GM18870 (cell line): Measurements from ENCODE around the gene KLHL1.
"Not testable (repeated sequence)": the region's sequence is repeated elsewhere in the genome, so short reads cannot be mapped to it uniquely, and the experiment has no call there.

Experiments
- ATAC-seq: cut with Tn5 transposase; IDR thresholded peaks from one replicate; pipeline ENCODE4 v1.9.1; 2021; ENCODE audit warnings: moderate library complexity; ENCODE audit not compliant: unreplicated experiment

KLHL1 gene, protein sequence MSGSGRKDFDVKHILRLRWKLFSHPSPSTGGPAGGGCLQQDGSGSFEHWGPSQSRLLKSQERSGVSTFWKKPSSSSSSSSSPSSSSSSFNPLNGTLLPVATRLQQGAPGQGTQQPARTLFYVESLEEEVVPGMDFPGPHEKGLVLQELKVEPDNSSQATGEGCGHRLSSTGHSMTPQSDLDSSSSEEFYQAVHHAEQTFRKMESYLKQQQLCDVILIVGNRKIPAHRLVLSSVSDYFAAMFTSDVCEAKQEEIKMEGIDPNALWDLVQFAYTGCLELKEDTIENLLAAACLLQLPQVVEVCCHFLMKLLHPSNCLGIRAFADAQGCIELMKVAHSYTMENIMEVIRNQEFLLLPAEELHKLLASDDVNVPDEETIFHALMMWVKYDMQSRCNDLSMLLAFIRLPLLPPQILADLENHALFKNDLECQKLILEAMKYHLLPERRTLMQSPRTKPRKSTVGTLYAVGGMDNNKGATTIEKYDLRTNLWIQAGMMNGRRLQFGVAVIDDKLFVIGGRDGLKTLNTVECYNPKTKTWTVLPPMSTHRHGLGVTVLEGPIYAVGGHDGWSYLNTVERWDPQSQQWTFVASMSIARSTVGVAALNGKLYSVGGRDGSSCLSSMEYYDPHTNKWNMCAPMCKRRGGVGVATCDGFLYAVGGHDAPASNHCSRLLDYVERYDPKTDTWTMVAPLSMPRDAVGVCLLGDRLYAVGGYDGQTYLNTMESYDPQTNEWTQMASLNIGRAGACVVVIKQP

DNA sequence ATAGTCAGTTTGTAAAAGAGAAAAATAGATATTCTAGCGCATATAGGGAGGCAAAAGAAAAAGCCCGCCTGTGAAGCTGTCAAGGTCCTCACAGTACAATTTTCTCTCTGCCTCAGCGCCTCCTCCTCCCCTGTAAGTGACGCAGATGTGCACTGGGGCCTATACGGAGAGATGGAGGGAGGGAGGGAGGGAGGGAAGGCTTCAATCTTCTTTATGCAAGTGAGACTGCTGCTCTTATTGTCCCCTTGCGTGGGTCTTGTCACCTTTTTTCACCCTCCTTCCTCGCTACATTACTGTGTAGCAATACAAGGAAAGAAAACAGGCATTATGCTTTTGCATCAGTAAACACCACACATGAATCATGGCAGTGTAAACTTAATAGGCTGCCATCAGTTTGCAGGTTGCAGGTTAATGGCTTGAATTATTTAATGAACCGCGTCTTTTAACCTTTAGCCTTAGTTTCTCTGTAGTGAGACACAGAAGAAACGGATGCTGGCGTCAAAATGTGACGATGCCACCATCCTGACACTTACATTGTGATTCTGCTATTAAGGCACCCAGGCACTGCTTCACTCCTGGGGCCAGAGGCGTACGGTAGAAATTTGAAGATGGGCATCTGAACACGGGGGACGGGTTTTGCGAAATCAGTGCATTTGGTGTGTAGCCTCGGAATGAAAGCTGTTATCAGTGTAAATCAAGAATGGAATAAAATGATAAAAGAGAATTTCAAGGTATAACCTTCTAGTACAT is at the start of gene KLHL1:
TSS of gene KLHL1 (minus strand) at position 97 of the 750 bp plus-strand sequence. CDS start 753 bp downstream, outside the sequence.
- no peak for ATAC-seq

DNA sequence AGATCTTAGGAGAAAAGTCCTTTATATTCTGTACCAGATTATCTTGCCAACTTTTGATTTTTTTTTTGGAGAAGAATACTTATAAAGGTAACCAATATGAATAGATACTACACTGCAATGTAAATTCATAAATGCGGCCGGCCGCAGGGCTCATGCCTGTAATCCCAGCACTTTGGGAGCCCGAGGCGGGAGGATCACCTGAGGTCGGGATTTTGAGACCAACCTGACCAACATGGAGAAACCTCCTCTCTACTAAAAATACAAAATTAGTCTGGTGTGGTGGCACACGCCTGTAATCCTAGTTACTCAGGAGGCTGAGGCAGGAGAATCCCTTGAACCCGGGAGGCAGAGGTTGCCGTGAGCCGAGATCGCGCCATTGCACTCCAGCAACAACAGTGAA is 34.4 kb upstream of the KLHL1 start:
- not testable (repeated sequence) for ATAC-seq

DNA sequence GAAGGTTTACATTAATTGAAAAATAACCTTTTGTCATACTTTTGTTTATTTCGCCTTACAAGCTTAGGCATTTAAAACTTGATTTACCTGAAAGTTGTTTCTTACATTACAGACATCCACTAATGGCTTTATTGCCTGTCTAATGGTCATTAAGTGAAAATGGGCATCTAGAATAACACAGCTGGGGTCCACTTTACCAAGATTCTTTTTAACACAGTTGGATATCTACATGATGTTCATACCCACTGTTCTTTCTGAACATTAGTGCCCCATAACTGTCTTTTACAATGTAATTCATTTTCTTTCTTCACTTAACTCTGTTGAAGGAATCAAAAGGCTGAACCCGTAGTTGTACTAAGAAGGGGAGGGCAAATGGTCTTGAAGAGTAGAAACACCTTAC is 19.8 kb upstream of the KLHL1 start:
- ATAC-seq, result no peak

DNA sequence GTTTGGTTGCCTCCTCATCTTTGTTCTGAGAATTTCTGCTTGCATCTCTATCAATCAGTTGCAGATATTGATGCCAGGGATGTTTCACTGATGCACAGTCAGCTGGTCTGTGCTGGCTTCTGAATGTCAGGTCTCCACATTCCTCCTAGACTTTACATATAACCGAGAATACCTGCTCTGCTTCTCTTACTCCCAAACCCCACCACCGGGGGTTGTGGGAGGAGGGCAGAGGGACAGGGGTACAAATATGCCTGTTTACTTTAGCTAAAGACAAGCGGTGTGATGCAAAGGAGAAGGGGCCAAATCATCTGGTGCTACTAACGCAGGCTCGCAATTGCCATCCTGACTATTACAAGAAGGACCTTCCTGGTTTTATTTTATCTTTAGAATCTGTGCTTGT is 17.4 kb upstream of the KLHL1 start:
- no peak for ATAC-seq

DNA sequence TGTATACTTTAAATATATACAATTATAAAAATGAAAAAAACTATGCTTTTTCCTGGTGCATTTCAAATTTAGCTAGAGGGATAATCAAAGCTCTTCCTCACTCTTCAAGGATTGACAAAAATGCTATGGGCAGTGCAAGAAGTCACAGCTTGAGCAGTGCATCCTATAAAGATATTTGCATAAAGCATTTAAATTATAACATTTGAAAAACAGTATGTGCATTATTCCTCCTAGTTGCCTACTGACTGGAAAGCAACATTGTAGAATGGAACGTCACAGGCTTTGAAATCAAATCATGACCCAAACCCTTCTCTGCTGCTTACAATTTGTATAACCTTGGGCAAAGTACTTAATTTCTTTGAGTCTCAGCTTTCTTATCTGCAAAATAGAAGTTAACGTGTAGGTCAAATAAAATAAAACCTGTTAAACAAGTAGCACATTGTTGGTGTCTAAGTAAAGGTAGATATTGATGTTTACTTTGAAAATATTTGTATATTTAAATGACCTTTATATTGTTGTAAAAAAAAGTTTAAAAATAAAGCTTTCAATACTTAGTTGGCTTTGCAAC is 9.2 kb upstream of the KLHL1 start:
- no peak for ATAC-seq

DNA sequence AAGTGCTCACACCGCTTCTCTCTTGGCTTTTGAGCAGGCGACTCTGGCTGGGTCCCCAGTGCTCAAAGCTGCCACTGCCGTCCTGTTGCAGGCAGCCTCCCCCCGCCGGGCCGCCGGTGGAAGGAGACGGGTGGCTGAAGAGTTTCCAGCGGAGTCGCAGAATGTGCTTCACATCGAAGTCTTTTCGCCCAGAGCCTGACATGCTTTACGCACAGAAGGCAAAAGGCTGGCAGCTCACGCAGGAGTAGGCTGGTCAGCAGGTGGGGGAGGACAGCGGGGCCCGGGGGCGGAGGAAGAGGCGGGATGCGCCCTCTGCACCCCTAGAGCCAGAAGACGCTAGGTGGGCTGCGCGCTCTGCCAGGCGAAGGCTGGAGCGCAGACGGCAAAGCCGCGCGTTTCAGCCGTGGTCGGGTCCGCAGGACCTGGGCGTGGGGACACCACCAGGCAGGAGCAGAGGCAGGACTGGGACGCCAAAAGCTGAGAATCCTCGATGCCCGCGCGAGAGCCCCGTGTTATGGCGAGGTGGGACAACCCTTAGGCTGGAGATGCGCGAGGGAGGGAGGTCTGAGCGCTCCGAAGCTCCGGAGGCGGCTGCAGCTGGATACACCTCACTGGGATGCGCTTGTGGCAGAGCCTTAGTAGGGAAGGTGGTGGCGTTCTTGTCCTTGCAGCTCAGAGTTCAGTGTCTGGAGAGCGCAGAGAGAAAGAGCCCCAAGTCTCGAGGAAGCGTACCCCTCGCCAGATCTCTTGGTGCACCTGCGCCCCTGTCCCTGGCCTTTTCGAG is 562 bp downstream of the KLHL1 start, which contains the start of gene ATXN8OS:
TSS of gene ATXN8OS (plus strand) at position 329 of the 784 bp plus-strand sequence.
- ATAC-seq, result no peak

DNA sequence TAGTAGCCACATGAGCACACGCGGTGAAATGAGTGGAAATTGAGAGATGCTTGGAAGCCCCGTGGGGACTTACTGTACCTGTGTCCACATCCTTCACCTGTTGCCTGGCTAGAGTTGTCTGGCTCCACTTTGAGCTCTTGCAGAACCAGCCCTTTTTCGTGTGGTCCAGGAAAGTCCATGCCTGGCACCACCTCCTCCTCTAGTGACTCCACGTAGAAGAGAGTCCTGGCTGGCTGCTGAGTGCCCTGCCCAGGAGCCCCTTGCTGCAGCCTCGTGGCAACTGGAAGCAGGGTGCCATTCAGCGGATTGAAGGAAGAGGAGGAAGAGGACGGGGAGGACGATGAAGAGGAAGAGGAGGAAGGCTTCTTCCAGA is 1.1 kb downstream of the KLHL1 start:
- no peak for ATAC-seq

DNA sequence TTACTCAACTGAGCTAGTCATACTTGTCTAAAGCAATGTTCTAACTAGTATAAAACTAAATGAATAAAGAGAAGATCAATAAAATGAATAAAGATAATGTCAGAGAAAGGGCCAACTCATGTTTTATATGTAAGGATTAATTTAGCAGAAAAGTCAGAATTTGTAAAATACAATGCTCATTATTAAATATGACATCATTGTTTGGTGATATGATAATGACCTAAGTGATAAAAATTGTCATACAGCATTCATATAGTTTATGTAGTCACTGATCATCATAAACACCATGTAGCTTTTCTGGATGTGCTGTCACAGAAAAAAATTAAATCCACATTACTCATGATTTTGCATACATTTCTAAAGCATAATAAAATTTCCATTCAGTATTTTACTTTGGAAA is 3.8 kb downstream of the KLHL1 start:
- no peak for ATAC-seq

DNA sequence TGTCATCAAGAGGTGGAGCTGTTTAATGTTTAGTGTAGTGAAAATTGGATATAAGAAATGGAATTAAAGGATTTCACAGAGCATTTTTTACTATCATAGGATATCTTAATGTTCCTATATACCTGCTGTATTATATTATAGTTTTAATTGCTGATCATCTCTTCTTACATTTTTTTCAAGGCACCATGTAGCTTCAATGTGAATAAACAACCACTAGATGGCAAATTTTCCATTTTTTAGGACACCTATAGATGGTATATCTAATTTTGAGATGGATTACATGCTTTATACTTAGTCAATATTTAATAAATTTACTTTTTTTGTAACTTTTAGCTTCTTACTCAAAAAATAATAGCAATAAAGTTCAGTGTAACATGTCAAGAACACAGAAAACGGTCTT is 9.6 kb downstream of the KLHL1 start:
- no peak for ATAC-seq

DNA sequence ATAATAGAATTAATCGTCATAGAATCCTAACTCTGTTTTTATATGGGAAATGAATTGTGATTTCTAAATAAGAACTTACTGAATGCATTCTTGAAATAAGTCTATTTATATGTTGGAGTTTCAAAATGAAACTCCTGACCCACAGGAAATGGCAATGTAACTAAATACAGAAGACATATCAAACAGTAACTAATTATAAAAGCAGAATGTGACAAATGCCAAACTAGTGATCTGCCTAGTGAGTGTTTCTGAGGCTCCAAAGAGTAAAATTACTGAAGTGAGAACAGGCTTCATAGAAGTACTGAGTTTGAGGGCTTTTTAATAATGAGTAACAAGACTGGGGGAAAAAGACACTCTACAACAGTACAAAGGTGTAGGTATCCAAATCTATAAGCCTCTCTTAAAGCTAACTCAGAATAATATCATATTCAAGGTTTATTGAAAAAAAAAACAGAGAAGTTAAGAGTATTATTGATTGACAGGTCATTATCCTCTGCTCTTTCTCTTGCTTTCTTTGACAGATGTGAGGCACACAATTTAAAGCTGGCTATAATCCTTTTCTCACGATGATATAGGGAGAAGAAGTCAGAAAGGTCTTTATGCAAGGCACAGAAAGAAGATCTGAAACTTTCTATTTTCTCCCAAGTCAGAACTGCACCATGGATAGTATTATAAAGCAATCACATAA is 18.1 kb downstream of the KLHL1 start:
- peak; percentile 69 for ATAC-seq

DNA sequence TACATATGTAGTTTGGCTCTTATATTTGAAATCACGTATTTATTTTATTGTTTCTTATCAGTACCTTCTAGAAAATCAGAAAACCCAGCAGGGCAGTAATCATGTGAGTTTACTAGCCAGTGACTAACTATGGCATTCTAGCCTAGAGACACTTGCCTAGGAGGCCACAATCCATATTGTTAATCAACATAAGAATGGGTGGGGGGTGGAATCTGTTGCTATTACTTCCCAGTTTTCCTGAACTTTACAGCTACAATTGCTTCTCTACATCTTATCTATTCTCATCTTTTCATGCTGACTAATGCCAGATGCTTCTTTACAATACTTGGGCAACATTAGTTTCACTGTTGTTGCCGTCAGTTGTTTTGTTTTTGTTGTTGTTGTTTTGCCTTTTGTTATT is 19.3 kb downstream of the KLHL1 start:
- ATAC-seq, result no peak

DNA sequence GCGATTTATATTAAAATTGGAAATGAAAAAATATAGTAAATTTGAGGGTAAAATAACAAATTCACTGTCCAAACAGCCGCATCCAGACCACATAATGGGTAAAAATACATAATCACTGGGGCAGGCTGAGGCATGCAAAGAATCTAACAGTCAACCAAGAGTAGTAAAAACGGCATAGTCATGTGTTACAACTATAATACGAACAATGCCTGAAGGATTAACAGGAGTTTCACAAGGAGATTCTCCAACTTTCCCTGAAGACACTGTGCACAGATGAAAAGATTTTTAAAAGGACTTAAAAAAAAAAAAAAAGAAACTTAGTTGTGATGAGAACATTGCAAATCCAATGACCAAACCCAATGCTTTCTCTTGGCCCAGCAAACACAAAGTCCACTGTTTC is 21.0 kb downstream of the KLHL1 start:
- ATAC-seq, result no peak

DNA sequence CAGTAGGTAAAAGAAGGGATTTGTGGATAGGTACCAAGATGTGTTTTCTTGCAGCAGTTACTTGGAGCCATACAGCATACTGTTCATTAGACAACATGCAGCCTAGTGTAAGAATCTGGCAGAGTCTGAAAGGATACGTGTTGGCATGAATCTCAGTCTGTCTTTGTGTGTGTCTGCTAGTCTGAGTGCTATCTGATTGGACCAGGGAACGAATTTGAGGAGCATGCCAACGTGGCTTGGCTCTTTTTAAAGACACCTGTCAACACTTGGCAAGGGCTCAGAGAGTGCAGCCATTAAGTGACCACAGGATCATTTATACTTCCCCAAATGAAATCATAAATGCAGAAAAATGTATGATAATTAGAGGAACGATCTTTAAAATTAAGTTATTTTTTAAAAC is 28.2 kb downstream of the KLHL1 start:
- ATAC-seq, result no peak

DNA sequence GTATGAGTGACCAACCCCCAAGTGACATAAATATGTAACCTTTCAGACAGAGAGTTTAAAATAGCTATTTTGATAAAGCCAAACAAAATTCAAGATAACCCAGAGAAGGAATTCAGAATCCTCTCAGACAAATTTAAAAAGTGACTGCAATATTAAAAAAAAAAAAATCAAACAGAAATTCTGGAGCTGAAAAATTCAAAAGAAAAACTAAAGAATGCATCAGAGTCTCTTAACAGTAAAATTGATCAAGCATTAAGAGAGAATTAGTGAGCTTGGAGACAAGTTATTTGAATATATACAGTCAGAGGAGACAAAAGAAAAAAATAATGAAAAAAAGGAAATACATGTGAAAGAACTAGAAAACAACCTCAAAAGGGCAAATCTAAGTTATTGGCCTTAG is 53.7 kb downstream of the KLHL1 start:
- ATAC-seq, result no peak

DNA sequence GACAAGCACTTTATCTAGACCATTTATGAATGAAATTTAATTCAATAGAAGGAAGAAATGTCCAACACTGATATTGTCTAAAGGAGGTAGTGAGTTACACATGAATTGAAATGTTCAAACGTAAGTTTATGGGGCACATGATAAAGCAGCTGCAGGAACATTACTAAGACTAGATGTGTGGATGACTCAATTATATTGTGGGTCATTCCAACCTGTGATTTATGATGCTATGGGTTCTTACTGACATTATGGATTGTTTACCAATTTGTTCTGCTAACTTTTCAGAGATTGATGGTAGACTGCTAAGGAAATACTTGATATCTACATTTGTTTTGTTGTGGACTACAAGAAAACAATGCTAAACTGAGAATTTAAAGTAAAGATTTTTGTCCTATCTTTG is 56.7 kb downstream of the KLHL1 start:
- no peak for ATAC-seq

DNA sequence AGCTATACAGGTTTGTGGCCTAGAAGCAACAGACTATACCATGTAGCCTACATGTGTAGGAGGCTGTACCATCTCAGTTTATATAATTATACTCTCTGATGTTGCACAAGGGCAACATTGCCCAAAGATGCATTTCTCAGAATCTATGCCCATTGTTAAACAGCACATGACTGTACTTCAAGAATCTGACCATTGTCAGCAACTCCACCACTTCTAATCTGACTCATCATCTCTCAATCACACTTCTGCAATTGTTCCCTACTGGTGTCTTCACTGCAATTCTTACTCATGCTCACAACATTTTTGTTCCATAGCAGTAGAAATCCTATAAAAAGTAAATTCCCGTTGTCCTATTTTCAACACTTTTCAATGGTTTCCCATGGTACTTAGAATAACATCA is 64.6 kb downstream of the KLHL1 start:
- ATAC-seq, result peak; percentile 83

DNA sequence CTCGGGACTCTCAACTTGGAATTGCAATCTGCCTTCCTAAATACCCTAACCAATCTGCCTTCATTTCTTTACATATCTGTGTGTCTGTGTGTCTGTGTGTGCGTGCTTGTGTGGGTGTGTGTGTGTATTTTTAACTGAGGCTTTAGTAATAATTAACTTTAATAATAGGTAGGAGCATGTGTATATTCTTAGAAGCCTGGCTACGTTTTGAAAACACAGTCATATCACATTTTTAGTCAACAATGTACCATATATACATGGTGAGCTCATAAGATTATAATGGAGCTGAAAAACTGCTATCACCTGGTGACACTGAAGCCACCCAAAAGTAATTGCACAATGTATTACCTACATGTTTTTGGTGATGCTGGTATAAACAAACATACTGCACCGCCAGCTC is 66.1 kb downstream of the KLHL1 start:
- ATAC-seq, result peak; percentile 54

DNA sequence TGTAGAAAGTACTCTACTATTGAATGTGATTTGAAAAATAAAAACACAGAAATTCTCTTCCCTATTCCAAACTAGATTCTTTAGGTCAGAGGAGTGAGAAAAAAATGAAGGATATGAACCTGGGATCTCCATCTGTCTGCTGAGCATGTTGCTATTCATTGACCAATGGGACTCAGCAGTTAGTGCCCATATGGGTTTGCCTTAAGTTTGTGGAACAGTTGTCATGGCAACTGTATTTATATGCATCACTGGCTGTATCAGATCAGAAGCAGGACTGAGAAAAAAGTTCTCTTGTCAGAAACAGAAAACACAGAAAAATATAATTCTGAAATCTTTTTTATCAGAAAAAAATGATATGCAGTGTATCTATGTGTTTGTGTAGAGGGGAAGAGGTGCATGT is 74.0 kb downstream of the KLHL1 start:
- ATAC-seq, result no peak

DNA sequence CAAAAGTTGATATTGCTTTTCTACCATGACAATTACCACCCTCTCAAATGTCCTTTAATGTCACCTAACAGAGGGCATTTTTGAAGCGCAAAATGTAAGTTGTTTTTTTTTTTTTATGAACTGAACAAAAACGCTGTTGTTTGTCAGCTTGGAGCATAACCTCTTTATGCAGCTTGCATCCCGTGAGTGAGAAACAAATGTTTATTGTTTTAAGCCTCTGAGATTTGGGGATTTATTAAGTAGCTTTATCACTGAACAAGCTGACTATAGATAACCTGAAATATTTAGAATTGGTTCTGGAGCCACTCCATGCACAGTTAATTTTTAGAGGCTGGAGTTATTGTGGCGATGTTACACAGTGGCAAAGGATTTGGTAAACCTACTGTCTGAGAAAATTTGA is 80.7 kb downstream of the KLHL1 start:
- ATAC-seq, result no peak

DNA sequence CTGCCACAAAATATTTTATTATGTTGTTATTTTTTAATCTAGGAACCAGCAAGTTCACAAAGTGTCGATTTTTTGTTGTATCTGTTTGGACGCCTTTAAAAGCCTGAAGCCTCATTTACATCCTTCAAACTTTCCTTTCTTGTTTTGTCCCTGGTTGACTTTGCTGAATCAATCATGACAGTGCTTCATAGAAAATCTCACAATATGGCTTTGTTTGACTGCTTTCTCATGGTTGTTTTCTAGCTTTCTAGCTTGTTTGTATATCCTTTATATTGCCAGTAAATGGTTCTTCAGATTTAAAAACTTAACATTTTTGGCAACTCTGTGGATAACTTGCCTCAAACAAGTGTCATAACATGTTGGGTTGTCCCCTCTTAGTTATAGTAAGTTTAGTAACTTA is 84.7 kb downstream of the KLHL1 start:
- no peak for ATAC-seq
